Activated B cell treated with CpG ODN at 0.5 μM for 24 hours (primary cell): ENCODE measurements around the gene MYBL2. TPM values are rescaled to one million over a fixed set of nuclear protein-coding genes. Genes with fewer than 3 reads are reported as not detected.
"Not testable (repeated sequence)": the region's sequence is repeated elsewhere in the genome, so short reads cannot be mapped to it uniquely, and the experiment has no call there.

ENCODE experiments used
- ATAC-seq: fragments of 200-7000 bp; cut with Tn5 transposase; one replicate; pipeline ENCODE4 v1.10.0; 2021; ENCODE audit warnings: low read depth, mild to moderate bottlenecking, moderate library complexity
- CTCF ChIA-PET: fragments of 350-600 bp; sonication (Branson Sonifier 250); formaldehyde crosslinking; loops from one replicate; lab custom pipeline; 2021; ENCODE audit warnings: antibody characterized with exemption; lab: Charles Lee
- POLR2A ChIA-PET: fragments of 350-600 bp; sonication (Branson Sonifier 250); formaldehyde crosslinking; loops from one replicate; lab custom pipeline; 2021; ENCODE audit warnings: antibody characterized with exemption; lab: Charles Lee
- DNase-seq: peaks from one replicate; pipeline ENCODE4 v3.0.0; 2022
- H3K27ac Mint-ChIP-seq: one replicate; pipeline ENCODE4 v1.8.0; 2020; ENCODE audit warnings: mixed read lengths
- H3K27me3 Mint-ChIP-seq: one replicate; pipeline ENCODE4 v1.8.0; 2021; ENCODE audit warnings: mixed read lengths
- H3K36me3 Mint-ChIP-seq: one replicate; pipeline ENCODE4 v1.8.0; 2021; ENCODE audit warnings: low read depth, mixed read lengths
- H3K4me1 Mint-ChIP-seq: one replicate; pipeline ENCODE4 v1.8.0; 2021; ENCODE audit warnings: mixed read lengths
- H3K4me3 Mint-ChIP-seq: one replicate; pipeline ENCODE4 v1.8.0; 2020; ENCODE audit warnings: mild to moderate bottlenecking, mixed read lengths
- H3K9me3 Mint-ChIP-seq: one replicate; pipeline ENCODE4 v1.8.0; 2020; ENCODE audit warnings: mixed read lengths
- CTCF ChIP-seq: fragments of 200-600 bp; IDR thresholded peaks from one replicate; pipeline ENCODE4 v1.8.0; 2022; ENCODE audit warnings: antibody characterized with exemption, mild to moderate bottlenecking
- intact Hi-C: fragments of 100-400 bp; cut with micrococcal nuclease; formaldehyde crosslinking; loops from one replicate; pipeline ENCODE4 v1.15.1; 2024
- total RNA-seq: library from RNA; stranded (reverse); gene quantifications from 2 replicates; pipeline ENCODE4 v1.2.3, GENCODE V29; 2022

Gene MYBL2
- total RNA-seq = 99.5 and 102 TPM in 2 replicates

DNA sequence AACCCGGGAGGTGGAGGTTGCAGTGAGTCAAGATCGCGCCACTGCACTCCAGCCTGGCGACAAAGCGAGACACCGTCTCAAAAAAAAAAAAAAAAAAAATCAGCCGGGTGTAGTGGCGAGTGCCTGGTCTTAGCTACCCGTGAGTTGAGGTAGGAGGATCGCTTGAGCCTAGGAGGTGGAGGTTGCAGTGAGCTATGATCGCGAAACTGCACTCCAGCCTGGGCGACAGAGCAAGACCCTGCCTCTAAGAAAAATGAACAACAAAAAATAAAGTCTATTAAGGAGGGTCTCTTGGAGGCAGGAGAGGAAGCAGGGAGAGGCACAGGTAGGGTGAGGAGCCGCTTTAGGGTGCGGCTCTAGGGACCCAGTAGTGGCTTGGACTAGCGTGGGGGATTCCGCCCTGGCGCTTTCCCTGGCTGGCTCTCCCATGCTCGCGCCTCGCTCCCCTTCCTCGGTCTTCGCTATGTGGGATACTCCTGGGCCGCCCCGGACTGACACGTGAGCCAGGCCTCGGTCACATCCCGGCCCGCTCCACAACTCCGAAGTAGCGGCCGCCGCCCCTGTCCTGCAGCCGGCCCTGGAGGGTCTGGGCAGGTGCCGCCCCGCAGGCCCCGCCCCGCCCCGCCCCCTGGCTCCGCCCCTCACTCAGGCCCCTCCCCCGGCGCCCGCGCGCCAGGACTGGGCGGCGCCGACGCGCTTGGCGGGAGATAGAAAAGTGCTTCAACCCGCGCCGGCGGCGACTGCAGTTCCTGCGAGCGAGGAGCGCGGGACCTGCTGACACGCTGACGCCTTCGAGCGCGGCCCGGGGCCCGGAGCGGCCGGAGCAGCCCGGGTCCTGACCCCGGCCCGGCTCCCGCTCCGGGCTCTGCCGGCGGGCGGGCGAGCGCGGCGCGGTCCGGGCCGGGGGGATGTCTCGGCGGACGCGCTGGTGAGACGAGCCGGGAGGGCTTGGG lies at the start of gene MYBL2:
Gene MYBL2 (plus strand): TSS at position 739 of the 953 bp plus-strand sequence. CDS start 170 bp downstream, at position 909.
- peak within 1 kb of the TSS; percentile 92 for H3K27ac Mint-ChIP-seq
- H3K36me3 Mint-ChIP-seq = peaks cover 17% of the 10 kb centered on the region
- ChIA-PET POLR2A (interaction anchor here (0.6 to 10.1 kb wide), 11 partner anchors 14 to 1992 kb away, joined by 3 to 287 read pairs (median 9); partner anchors contain the start of gene IFT52), CTCF (no interaction called here)
- peak within 1 kb of the TSS; percentile 89 for H3K4me3 Mint-ChIP-seq
- intact Hi-C loops = loop anchor here (1.0 to 5.0 kb wide), 5 partner anchors 16 to 546 kb away; partner anchors contain the start of genes IFT52, OSER1 and SRSF6
- no peaks in the 10 kb centered on the region for H3K27me3 Mint-ChIP-seq
- no peaks in the 10 kb centered on the region for H3K9me3 Mint-ChIP-seq
- peaks cover 54% of the 10 kb centered on the region for H3K4me1 Mint-ChIP-seq
- ATAC-seq = peak; percentile 78
- peak; percentile 77 for DNase-seq
- TF ChIP-seq CTCF = no peak

DNA sequence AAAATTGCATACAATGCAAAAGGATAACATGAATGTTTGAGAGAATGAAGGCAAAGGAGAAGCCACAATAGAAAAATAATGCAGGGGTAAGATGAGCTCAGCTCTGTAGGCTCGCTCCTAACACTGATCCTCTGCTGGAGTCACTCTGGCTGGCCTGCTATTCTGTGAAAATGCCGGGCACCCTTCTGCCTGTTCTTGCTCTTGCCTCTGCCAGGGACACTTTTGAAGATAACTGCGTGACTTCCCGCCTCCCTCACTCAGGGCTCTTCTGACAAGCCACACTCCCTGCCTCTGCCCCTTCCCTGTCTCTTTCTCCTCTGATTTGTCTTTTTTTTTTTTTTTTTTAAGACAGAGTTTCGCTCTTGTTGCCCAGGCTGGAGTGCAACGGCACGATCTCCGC lies 35.3 kb upstream of the MYBL2 start:
- Mint-ChIP-seq H3K27ac (no peak overlapping the region), H3K4me3 (no peak overlapping the region), H3K27me3 (no peaks in the 10 kb centered on the region), H3K9me3 (no peaks in the 10 kb centered on the region), H3K4me1 (no peaks in the 10 kb centered on the region), H3K36me3 (peaks cover 40% of the 10 kb centered on the region)
- TF ChIP-seq CTCF = no peak
- intact Hi-C loops = no loop called here
- DNase-seq = no peak
- CTCF ChIA-PET = no interaction called here
- no peak for ATAC-seq
- POLR2A ChIA-PET = interaction anchor here (0.6 kb wide), 1 partner anchor 37 kb away, joined by 8 read pairs; no protein-coding TSS in a partner anchor

GRCh38 chr20:43636429-43636828 lies 30.5 kb upstream of the MYBL2 start:
- Mint-ChIP-seq H3K9me3 (no peaks in the 10 kb centered on the region), H3K27ac (no peak overlapping the region), H3K4me1 (no peaks in the 10 kb centered on the region), H3K4me3 (no peak overlapping the region), H3K36me3 (peaks cover 40% of the 10 kb centered on the region), H3K27me3 (no peaks in the 10 kb centered on the region)
- TF ChIP-seq CTCF = no peak
- intact Hi-C loops = no loop called here
- DNase-seq = no peak
- CTCF ChIA-PET = no interaction called here
- no peak for ATAC-seq
- POLR2A ChIA-PET = no interaction called here

GRCh38 chr20:43642548-43642947 lies 24.4 kb upstream of the MYBL2 start:
- ChIA-PET CTCF (no interaction called here), POLR2A (no interaction called here)
- Mint-ChIP-seq H3K9me3 (no peaks in the 10 kb centered on the region), H3K4me3 (no peak overlapping the region), H3K27me3 (no peaks in the 10 kb centered on the region), H3K36me3 (peaks cover 48% of the 10 kb centered on the region), H3K27ac (no peak overlapping the region), H3K4me1 (no peaks in the 10 kb centered on the region)
- intact Hi-C loops = no loop called here
- ATAC-seq (no peak), DNase-seq (no peak)
- TF ChIP-seq CTCF = no peak

GRCh38 chr20:43650997-43651525 lies 15.9 kb upstream of the MYBL2 start:
- Mint-ChIP-seq H3K4me1 (peaks cover under 1% of the 10 kb centered on the region), H3K27ac (no peak overlapping the region), H3K9me3 (no peaks in the 10 kb centered on the region), H3K27me3 (no peaks in the 10 kb centered on the region), H3K4me3 (no peak overlapping the region), H3K36me3 (peaks cover 18% of the 10 kb centered on the region)
- POLR2A ChIA-PET = interaction anchor here (0.9 to 1.1 kb wide), 3 partner anchors 12 to 31 kb away, joined by 3 to 4 read pairs (median 4); no protein-coding TSS in a partner anchor
- intact Hi-C loops = no loop called here
- TF ChIP-seq CTCF = no peak
- CTCF ChIA-PET = no interaction called here
- ATAC-seq (no peak), DNase-seq (no peak)

DNA sequence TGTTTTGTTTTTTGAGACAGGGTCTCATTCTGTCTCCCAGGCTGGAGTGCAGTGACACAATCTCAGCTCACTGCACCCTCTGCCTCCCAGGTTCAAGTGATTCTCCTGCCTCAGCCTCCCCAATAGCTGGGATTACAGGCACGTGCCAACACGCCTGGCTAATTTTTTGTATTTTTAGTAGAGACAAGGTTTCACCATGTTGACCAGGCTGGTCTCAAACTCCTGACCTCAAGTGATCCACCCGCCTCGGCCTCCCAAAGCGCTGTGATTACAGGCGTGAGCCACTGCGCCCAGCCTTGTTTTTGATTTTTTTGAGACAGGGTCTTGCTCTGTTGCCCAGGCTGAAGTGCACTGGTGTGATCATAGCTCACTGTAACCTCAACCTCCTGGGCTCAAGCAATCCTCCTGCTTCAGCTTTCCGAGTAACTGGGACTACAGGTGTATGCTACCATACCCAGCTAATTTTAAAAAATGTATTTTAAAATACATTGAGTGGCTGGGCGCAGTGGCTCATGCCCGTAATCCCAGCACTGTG lies 15.2 kb upstream of the MYBL2 start:
- H3K27me3 Mint-ChIP-seq, DNase-seq, H3K27ac Mint-ChIP-seq, H3K9me3 Mint-ChIP-seq, ATAC-seq, H3K4me3 Mint-ChIP-seq, intact Hi-C loops, H3K4me1 Mint-ChIP-seq, CTCF ChIA-PET: not testable (repeated sequence)
- POLR2A ChIA-PET = interaction anchor here (1.1 kb wide), 1 partner anchor 30 kb away, joined by 4 read pairs; no protein-coding TSS in a partner anchor
- peaks cover 11% of the 10 kb centered on the region for H3K36me3 Mint-ChIP-seq
